Immature natural killer cell (primary cell): ENCODE results near the gene IRF7. TPM values are rescaled to one million over a fixed set of nuclear protein-coding genes. Genes with fewer than 3 reads are reported as not detected.

ENCODE experiments used
- DNase-seq, 3 donors: peaks; one replicate each; pipeline ENCODE4 v3.0.0; 2022; ENCODE audit warnings: mixed read lengths in 1 of 3
- H3K27ac Mint-ChIP-seq, 6 donors: one replicate each; pipeline ENCODE4 v1.8.0; 2020; ENCODE audit warnings: mixed read lengths in 6 of 6, mild to moderate bottlenecking in 5 of 6, inconsistent platforms in 4 of 6, moderate library complexity in 3 of 6
- H3K27me3 Mint-ChIP-seq, 3 donors: one replicate each; pipeline ENCODE4 v1.8.0; 2020 to 2021; ENCODE audit warnings: low read depth in 3 of 3, mild to moderate bottlenecking in 3 of 3, mixed read lengths in 3 of 3, moderate library complexity in 3 of 3, inconsistent platforms in 1 of 3
- H3K36me3 Mint-ChIP-seq, 3 donors: one replicate each; pipeline ENCODE4 v1.8.0; 2020; ENCODE audit warnings: mixed read lengths in 3 of 3, inconsistent platforms in 2 of 3, mild to moderate bottlenecking in 2 of 3
- H3K4me1 Mint-ChIP-seq, 2 donors: one replicate each; pipeline ENCODE4 v1.8.0; 2020; ENCODE audit warnings: inconsistent platforms in 2 of 2, mild to moderate bottlenecking in 2 of 2, mixed read lengths in 2 of 2, moderate library complexity in 1 of 2
- H3K4me3 Mint-ChIP-seq, 5 donors: one replicate each; pipeline ENCODE4 v1.8.0; 2020; ENCODE audit warnings: mild to moderate bottlenecking in 5 of 5, mixed read lengths in 5 of 5, inconsistent platforms in 3 of 5, moderate library complexity in 3 of 5
- H3K9me3 Mint-ChIP-seq, 6 donors: one replicate each; pipeline ENCODE4 v1.8.0; 2020; ENCODE audit warnings: mild to moderate bottlenecking in 6 of 6, mixed read lengths in 6 of 6, inconsistent platforms in 4 of 6, moderate library complexity in 3 of 6
- polyA plus RNA-seq, 3 donors: library from polyadenylated mRNA; unstranded; fragments of 300-500 nt; fragmentation: Illumina TruSeq; gene quantifications; one replicate each; pipeline ENCODE4 v1.2.3, GENCODE V29; 2021

The IRF7 gene
- polyA plus RNA-seq, 3 donors from 2014 or later = 36.4 to 62.4 (median 53.9) TPM

DNA sequence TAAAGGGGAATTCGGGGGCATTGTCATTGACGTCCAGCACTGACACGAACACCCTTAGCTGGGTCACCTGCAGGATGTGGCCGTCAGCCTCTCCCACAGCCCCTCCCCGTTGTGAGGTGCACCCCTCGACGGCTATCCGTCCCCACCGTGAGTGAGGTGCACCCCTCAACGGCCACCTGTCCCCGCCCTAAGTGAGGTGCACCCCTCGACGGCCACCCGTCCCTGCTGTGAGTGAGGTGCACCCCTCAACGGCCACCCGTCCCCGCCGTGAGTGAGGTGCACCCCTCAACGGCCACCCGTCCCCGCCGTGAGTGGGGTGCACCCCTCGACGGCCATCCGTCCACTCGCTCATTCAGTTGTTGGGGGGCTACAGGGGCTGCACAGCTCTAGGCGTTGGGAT lies 6.1 kb upstream of the IRF7 start:
- no peak for DNase-seq
- Mint-ChIP-seq H3K4me1 (no peaks in the 10 kb centered on the region), H3K36me3 (no peaks in the 10 kb centered on the region), H3K27me3 (peaks cover 0 to 3% (median under 1%) of the 10 kb centered on the region in 3 donors), H3K9me3 (no peaks in the 10 kb centered on the region), H3K4me3 (no peak overlapping the region), H3K27ac (no peak overlapping the region)

- no peak overlapping the region for H3K27ac Mint-ChIP-seq
- no peaks in the 10 kb centered on the region for H3K9me3 Mint-ChIP-seq
- H3K27me3 Mint-ChIP-seq = peaks cover 0 to 4% (median 3%) of the 10 kb centered on the region in 3 donors
- H3K4me3 Mint-ChIP-seq = no peak overlapping the region
- no peak for DNase-seq
- H3K36me3 Mint-ChIP-seq = no peaks in the 10 kb centered on the region
- peaks cover 3 to 6% of the 10 kb centered on the region in 2 donors for H3K4me1 Mint-ChIP-seq
Observed at GRCh38 chr11:620935-621814, 5.4 kb upstream of the IRF7 start.

- peaks cover 0 to 10% (median 3%) of the 10 kb centered on the region in 3 donors for H3K27me3 Mint-ChIP-seq
- peaks cover 7 to 11% of the 10 kb centered on the region in 2 donors for H3K4me1 Mint-ChIP-seq
- H3K27ac Mint-ChIP-seq = no peak overlapping the region
- H3K36me3 Mint-ChIP-seq = no peaks in the 10 kb centered on the region
- no peaks in the 10 kb centered on the region for H3K9me3 Mint-ChIP-seq
- no peak overlapping the region for H3K4me3 Mint-ChIP-seq
- no peak for DNase-seq
Observed at GRCh38 chr11:620201-620600, 4.5 kb upstream of the IRF7 start.

GRCh38 chr11:619628-620050 lies 3.9 kb upstream of the IRF7 start:
- no peak overlapping the region for H3K4me3 Mint-ChIP-seq
- H3K4me1 Mint-ChIP-seq = peaks cover 7 to 11% of the 10 kb centered on the region in 2 donors
- peaks cover 0 to 10% (median 3%) of the 10 kb centered on the region in 3 donors for H3K27me3 Mint-ChIP-seq
- H3K36me3 Mint-ChIP-seq = no peaks in the 10 kb centered on the region
- H3K27ac Mint-ChIP-seq = no peak overlapping the region
- no peaks in the 10 kb centered on the region for H3K9me3 Mint-ChIP-seq
- DNase-seq = no peak

DNA sequence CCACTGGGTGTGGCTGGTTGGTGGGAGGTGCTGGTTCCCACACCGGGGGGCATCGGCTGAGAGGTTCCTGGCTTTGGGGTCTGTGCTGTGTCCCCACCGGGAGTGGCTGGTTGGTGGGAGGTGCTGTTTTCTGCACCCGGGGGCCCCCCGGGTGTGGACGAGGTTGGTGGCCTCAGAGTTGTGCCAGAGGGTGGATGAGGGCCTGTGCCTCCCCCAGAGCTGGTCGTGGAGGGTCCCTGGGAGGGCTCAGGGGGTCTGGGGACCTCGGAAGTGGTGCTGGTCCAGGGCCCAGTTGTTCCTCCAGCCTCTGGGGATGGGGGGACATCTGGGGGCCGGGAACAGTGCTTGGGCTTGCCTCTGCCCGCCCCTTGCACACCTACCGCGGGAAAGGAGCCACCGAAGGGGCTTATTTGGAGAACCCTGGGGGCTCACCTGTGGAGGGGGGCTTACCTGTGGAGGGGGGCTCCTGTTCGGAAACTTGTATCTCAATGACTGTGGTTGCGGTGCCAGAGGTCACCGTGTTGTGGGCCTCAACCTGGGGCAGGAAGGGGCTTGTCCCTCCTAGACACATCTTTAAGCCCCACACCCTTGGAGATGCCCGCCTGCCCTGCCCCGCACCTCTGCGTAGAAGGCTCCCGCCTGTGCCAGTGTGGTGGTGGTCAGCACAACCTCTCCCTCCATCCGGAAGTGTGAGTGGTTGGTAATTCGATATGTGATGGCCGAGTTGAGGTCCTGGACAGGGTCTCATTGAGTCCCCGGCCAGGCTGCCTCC lies 3.3 kb upstream of the IRF7 start:
- no peak overlapping the region for H3K27ac Mint-ChIP-seq
- peaks cover 10 to 16% of the 10 kb centered on the region in 2 donors for H3K4me1 Mint-ChIP-seq
- peaks cover 5 to 12% (median 7%) of the 10 kb centered on the region in 3 donors for H3K27me3 Mint-ChIP-seq
- no peak overlapping the region for H3K4me3 Mint-ChIP-seq
- no peak for DNase-seq
- H3K36me3 Mint-ChIP-seq = no peaks in the 10 kb centered on the region
- no peaks in the 10 kb centered on the region for H3K9me3 Mint-ChIP-seq

DNA sequence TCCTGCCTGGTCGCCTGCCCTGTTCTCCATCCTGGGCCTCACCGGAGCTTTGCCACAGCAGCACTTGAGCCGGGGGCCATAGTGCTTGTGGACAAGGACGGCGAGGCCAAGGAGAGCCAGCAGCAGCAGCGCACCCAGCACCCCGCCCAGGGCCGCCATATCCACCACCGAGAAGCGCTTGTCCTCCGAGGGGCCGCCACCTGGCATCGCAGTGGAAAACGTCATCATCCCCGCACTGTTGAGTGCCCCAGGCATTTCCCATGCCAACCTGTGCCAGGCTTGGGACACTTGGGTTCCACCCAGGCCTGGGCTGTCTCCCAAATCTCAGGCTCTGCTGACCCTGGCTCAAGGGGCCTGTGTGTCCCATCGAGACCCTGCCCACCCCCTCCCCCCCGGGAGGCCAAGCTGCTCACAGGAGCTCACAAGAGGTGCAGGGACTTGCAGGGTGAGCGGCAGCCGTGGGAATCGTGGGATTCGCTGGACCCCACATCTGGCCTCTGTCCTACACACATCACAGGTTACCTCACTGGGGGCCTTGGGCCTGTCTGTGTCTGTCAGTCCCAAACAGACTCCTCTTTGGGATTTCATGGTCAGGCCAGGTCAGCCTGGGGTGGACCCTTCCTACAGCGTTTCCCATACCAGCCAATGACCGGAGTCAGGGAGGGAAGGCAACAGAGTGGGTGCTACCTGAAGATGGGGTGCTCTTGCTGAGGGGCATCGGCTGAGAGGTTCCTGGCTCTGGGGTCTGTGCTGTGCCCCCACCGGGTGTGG lies 2.3 kb upstream of the IRF7 start:
- peaks cover 5 to 12% (median 6%) of the 10 kb centered on the region in 3 donors for H3K27me3 Mint-ChIP-seq
- peaks cover 10 to 16% of the 10 kb centered on the region in 2 donors for H3K4me1 Mint-ChIP-seq
- H3K9me3 Mint-ChIP-seq = no peaks in the 10 kb centered on the region
- no peak overlapping the region for H3K4me3 Mint-ChIP-seq
- DNase-seq = no peak
- H3K36me3 Mint-ChIP-seq = no peaks in the 10 kb centered on the region
- H3K27ac Mint-ChIP-seq = no peak overlapping the region

DNA sequence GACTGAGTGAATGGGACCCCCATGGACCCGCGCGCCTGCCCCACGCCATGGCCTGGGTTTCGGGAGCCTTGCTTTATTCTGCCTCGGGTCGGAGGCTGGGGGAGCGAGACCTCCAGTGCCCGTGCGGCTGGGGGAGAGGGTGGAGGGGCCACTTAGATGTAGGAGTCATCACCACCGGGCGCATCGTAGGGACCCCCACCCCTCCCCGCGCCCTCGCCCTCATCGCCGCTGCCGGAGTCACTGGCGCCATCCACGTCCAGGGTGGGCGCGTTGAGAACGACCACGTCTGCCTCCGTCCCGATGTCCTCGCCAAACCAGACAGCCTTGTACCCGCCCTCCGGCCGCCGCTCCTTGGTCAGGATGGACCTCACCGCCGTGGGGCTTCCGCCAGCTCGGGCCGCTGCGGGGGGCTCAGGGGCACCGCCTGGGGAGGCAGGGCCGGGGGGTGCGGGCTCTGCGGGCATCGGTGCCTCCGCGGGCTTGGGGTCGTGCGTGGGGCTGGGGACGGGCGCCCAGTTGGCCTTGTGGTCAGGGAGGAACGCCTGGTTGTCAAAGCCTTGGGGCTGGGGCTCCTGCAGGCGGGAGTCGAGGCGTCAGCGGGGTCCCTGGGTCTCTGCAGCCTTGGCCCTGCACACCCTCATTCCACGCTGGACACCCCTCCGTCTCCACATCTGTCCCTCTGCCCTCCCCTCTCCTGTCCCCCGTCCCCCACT lies 1.6 kb upstream of the IRF7 start:
- H3K36me3 Mint-ChIP-seq = peaks cover 0 to 1% (median 0%) of the 10 kb centered on the region in 3 donors
- peaks cover 5 to 12% (median 6%) of the 10 kb centered on the region in 3 donors for H3K27me3 Mint-ChIP-seq
- H3K9me3 Mint-ChIP-seq = no peaks in the 10 kb centered on the region
- H3K4me1 Mint-ChIP-seq = peaks cover 11 to 16% of the 10 kb centered on the region in 2 donors
- no peak overlapping the region for H3K27ac Mint-ChIP-seq
- no peak for DNase-seq
- no peak overlapping the region for H3K4me3 Mint-ChIP-seq

DNA sequence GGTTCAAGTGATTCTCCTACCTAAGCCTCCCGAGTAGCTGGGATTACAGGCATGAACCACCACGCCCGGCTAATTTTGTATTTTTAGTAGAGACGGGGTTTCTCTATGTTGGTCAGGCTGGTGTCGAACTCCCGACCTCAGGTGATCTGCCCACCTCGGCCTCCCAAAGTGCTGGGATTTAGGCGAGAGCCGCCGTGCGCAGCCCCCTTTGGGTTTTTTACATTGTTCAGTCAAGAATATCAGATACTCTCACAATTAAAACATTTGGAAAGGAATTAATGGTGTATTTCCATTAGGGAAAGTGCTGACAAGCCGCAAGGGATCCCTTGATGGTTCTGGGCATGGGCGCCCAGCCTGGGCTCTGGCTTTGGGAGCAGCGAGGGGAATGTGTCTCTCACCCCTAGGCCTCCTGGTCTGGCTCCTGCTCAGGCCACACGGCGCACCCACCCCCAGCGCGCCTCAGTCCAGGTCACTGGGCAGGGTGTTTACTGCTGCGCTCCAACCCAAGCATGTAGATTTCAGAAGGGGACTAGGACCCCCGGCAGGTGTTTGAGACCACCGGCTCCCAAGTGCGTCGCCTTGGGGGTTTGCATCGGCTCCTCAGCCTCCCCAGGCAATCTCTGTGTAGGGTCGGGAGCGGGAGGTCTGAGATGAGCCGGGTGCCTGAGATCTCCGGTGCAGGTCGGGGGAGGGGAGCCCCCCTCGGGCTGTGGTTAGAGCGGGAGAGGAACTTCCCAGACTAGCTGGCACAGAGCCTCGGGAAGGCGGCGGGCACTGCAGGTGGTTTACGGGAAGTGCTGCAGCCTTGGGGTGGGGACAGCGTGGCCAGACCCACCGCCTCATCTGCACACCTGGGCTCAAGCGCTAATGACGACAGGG lies 809 bp upstream of the IRF7 start:
- H3K9me3 Mint-ChIP-seq = no peaks in the 10 kb centered on the region
- no peak for DNase-seq
- H3K4me1 Mint-ChIP-seq = peaks cover 15 to 16% of the 10 kb centered on the region in 2 donors
- peaks cover 0 to 7% (median 3%) of the 10 kb centered on the region in 3 donors for H3K36me3 Mint-ChIP-seq
- peak overlapping the region; percentile 90 to 95 (median 93) for H3K4me3 Mint-ChIP-seq
- peaks cover 5 to 12% (median 6%) of the 10 kb centered on the region in 3 donors for H3K27me3 Mint-ChIP-seq
- peak overlapping the region; percentile 85 to 93 (median 90) for H3K27ac Mint-ChIP-seq

GRCh38 chr11:614623-615503 lies 887 bp downstream of the IRF7 start:
- H3K36me3 Mint-ChIP-seq = peaks cover 0 to 7% (median 3%) of the 10 kb centered on the region in 3 donors
- H3K27me3 Mint-ChIP-seq = peaks cover 5 to 12% (median 8%) of the 10 kb centered on the region in 3 donors
- no peak for DNase-seq
- peaks cover 15 to 16% of the 10 kb centered on the region in 2 donors for H3K4me1 Mint-ChIP-seq
- peak overlapping the region; percentile 88 to 96 (median 92) for H3K27ac Mint-ChIP-seq
- H3K9me3 Mint-ChIP-seq = no peaks in the 10 kb centered on the region
- peak overlapping the region; percentile 90 to 95 (median 93) for H3K4me3 Mint-ChIP-seq

DNA sequence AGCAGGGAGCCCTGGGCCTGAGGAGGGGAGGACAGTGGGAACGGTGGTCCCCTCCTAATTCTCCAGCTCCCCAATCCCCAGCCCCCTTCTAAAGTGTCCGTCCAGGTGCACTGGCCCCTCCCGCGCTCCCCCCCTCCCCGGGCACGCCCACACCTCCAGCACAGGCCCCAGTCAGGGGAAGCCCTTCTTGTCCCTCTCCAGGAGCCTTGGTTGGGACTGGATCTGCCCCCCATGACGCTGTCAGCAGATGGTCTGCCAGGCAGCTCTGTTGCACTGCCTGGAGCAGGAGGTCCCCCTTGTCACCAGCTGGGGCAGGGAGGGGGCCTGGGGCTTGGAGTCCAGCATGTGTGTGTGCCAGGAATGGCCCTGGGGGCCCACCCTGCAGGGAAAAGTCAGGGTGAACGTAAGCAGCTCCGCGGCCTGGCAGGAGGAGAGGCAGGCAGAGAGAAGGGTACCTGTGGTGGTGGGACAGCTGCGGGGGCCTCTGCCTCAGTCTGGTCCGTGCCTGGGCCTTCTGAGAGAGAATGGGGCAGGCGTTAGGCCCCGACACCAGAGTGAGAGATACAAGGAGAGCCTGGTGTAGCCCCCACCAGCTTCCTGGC lies 1.6 kb downstream of the IRF7 start:
- peak overlapping the region; percentile 71 to 78 (median 75) for H3K4me3 Mint-ChIP-seq
- DNase-seq = no peak
- peaks cover 5 to 12% (median 8%) of the 10 kb centered on the region in 3 donors for H3K27me3 Mint-ChIP-seq
- peaks cover 0 to 7% (median 3%) of the 10 kb centered on the region in 3 donors for H3K36me3 Mint-ChIP-seq
- H3K4me1 Mint-ChIP-seq = peaks cover 15 to 16% of the 10 kb centered on the region in 2 donors
- peak overlapping the region; percentile 67 to 88 (median 78) for H3K27ac Mint-ChIP-seq
- H3K9me3 Mint-ChIP-seq = no peaks in the 10 kb centered on the region

- peaks cover 15 to 16% of the 10 kb centered on the region in 2 donors for H3K4me1 Mint-ChIP-seq
- peak in 2 of 3 donors; percentile 60 to 73 for DNase-seq
- H3K36me3 Mint-ChIP-seq = peaks cover 0 to 7% (median 3%) of the 10 kb centered on the region in 3 donors
- no peaks in the 10 kb centered on the region for H3K9me3 Mint-ChIP-seq
- peaks cover 5 to 12% (median 10%) of the 10 kb centered on the region in 3 donors for H3K27me3 Mint-ChIP-seq
- H3K27ac Mint-ChIP-seq = peak overlapping the region in 3 of 6 donors; percentile 51 to 85 (median 82)
- H3K4me3 Mint-ChIP-seq = no peak overlapping the region
Observed at GRCh38 chr11:613369-613968, 2.3 kb downstream of the IRF7 start.
